NT2/D1 (cell line): ENCODE data around the gene MAP2.

Experiments
- SUZ12 ChIP-seq: IDR thresholded peaks from 2 replicates; pipeline ENCODE4 v1.6.1; 2011; ENCODE audit not compliant: insufficient read length, insufficient read depth; ENCODE audit errors: extremely low read depth
- YY1 ChIP-seq: IDR thresholded peaks from 2 replicates; pipeline ENCODE4 v1.6.1; 2011; ENCODE audit not compliant: insufficient read length, insufficient read depth
- ZNF274 ChIP-seq: IDR thresholded peaks from 2 replicates; pipeline ENCODE4 v1.6.1; 2011; ENCODE audit warnings: mild to moderate bottlenecking, low read depth, low read length

DNA sequence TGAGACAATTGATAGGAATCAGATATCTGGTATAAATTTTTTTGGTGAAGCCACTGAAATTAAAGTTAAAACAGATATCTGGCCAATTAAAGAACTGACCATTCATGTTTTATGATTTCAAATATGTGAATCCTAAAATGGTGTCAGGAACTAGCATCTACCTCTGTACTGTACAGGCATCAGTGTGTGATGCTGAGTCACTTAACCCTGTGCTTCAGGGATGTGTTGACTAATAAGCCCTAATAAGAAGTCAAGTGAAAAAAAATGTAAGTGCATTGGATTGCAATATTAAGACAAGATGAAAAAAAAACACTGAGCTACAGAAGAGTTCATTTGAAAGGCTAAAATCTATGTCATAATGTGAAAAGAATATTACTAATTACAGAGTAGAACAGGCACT, 338.7 kb downstream of the MAP2 start:
- TF ChIP-seq ZNF274 (no peak), YY1 (no peak), SUZ12 (no peak)
